Activated T-helper 1 cell treated with anti-CD3 and anti-CD28 coated beads, Interleukin-12 subunit alpha, Interleukin-12 subunit beta, Interleukin-2, Interleukin-4 antibody, amounts not matched to agents 30 ng/mL and 10 ng/mL and 1 ng/mL, durations not matched to agents 14 hours and 24 hours and 36 hours (primary cell): ENCODE data around the gene CNBP. TPM values are rescaled to one million over a fixed set of nuclear protein-coding genes. Genes with fewer than 3 reads are reported as not detected.
"Not testable (repeated sequence)": the region's sequence is repeated elsewhere in the genome, so short reads cannot be mapped to it uniquely, and the experiment has no call there.

ENCODE experiments used
- DNase-seq: peaks from one replicate; pipeline ENCODE4 v3.0.0; 2021; ENCODE audit warnings: low spot score
- H3K27ac Mint-ChIP-seq: one replicate; pipeline ENCODE4 v1.8.0; 2021; ENCODE audit warnings: mild to moderate bottlenecking, mixed read lengths
- H3K27me3 Mint-ChIP-seq: one replicate; pipeline ENCODE4 v1.8.0; 2022; ENCODE audit warnings: mild to moderate bottlenecking, moderate library complexity, mixed read lengths; ENCODE audit not compliant: insufficient read depth
- H3K36me3 Mint-ChIP-seq: one replicate; pipeline ENCODE4 v1.8.0; 2021; ENCODE audit warnings: low read depth, mixed read lengths
- H3K4me1 Mint-ChIP-seq: one replicate; pipeline ENCODE4 v1.8.0; 2021; ENCODE audit warnings: low read depth, mixed read lengths
- H3K4me3 Mint-ChIP-seq: one replicate; pipeline ENCODE4 v1.8.0; 2021; ENCODE audit warnings: mild to moderate bottlenecking, moderate library complexity, mixed read lengths
- H3K9me3 Mint-ChIP-seq: one replicate; pipeline ENCODE4 v1.8.0; 2021; ENCODE audit warnings: mixed read lengths
- intact Hi-C: fragments of 100-400 bp; cut with micrococcal nuclease; formaldehyde crosslinking; loops from one replicate; pipeline ENCODE4 v1.15.1; 2024
- total RNA-seq: library from RNA; stranded (reverse); gene quantifications from 2 replicates; pipeline ENCODE4 v1.2.3, GENCODE V29; 2022

CNBP gene
- total RNA-seq = 408 and 425 TPM in 2 replicates

- H3K4me3 Mint-ChIP-seq = peak within 1 kb of the TSS; percentile 97
- peaks cover 34% of the 10 kb centered on the region for H3K36me3 Mint-ChIP-seq
- DNase-seq = peak; percentile 91
- H3K9me3 Mint-ChIP-seq = no peaks in the 10 kb centered on the region
- peaks cover 35% of the 10 kb centered on the region for H3K4me1 Mint-ChIP-seq
- no peaks in the 10 kb centered on the region for H3K27me3 Mint-ChIP-seq
- H3K27ac Mint-ChIP-seq = peak within 1 kb of the TSS; percentile 98
- intact Hi-C loops = loop anchor here (1.0 to 5.0 kb wide), 11 partner anchors 22 to 1709 kb away; partner anchors contain the start of genes ACAD9, ATP2C1, CFAP92 and COPG1
Measured at GRCh38 chr3:129183569-129184395, at the start of gene CNBP. Gene CNBP (minus strand): TSS chr3:129183896. CDS start chr3:129171757, 12,139 bp downstream.

DNA sequence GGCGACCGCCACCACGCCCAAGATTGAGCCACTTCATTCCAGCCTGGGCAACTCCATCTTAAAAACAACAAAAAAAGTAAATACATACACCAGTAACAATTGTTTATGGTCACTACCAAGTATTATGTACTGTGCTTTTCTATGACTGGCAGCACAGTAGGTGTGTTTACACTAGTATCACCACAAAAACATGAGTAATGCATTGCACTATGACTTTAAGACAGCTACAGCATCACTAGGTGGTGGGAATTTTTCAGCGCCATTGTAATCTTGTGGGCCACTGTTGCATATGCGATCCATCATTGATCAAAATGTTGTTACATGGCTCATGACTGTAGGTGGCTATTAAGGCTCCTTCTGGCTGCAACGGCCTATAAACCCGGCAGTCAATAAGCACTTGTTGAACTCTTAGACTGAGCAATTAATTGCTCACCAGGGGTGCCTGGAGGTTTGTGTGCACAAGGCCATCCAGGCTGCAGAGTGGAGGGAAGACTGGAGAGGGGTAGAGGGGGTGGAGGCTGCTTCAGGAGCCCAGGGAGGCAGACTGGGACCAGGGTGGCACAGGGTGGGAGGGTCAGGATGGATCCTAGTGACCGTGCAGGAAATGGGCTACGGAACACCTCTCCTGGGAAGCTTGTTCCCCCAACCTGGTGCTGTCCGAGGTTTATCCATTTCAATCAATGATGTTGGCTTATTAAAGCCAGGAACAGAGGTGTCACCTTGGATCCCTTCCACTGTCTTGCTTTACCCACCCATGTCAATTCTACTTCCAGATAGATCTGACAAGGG is 47.8 kb upstream of the CNBP start:
- H3K9me3 Mint-ChIP-seq = no peaks in the 10 kb centered on the region

DNA sequence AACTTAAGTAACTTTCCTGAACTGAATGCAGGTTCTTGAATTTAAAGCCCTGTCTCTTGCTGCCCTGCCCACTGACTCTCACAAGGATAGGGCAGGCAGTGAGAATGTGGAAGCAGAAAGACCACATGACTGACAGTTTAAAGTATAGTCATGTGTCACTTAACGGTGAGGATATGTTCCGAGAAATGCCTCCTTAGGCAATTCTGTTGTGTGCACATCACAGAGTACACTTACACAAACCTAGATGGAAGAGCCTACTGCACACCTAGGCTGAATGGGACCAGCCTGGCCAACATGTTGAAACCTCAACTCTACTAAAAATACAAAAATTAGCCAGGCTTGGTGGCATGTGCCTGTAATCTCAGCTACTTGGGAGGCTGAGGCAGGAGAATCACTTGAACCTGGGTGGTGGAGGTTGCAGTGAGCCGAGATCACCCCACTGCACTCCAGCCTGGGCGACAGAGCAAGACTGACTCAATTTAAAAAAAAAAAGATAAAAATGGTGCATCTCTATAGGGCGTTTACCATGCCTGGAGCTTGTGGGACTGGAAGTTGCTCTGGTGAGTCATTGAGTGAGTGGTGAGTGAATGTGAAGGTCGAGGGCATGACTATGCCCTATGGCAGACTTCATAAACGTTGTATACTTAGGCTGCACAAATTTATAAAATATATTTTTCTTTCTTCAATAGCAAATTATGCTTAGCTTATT is 46.8 kb upstream of the CNBP start:
- Mint-ChIP-seq H3K9me3 (no peaks in the 10 kb centered on the region), H3K27ac (peak overlapping the region; percentile 50), H3K4me1 (peaks cover 74% of the 10 kb centered on the region), H3K4me3 (peak overlapping the region; percentile 57), H3K36me3 (peaks cover 3% of the 10 kb centered on the region), H3K27me3 (no peaks in the 10 kb centered on the region)
- intact Hi-C loops = loop anchor here (1.0 to 2.0 kb wide), 3 partner anchors 9 to 46 kb away; partner anchors contain the start of gene COPG1
- peak; percentile 35 for DNase-seq

More for the DNA sequence above, 47.8 kb upstream of the CNBP start:
- Mint-ChIP-seq H3K4me1 (peaks cover 71% of the 10 kb centered on the region), H3K27ac (peak overlapping the region; percentile 84), H3K27me3 (no peaks in the 10 kb centered on the region), H3K36me3 (peaks cover 3% of the 10 kb centered on the region), H3K4me3 (peak overlapping the region; percentile 39)
- intact Hi-C loops = loop anchor here (2.0 kb wide), 1 partner anchor 17 kb away; the partner anchor contains the start of gene COPG1
- DNase-seq = no peak

DNA sequence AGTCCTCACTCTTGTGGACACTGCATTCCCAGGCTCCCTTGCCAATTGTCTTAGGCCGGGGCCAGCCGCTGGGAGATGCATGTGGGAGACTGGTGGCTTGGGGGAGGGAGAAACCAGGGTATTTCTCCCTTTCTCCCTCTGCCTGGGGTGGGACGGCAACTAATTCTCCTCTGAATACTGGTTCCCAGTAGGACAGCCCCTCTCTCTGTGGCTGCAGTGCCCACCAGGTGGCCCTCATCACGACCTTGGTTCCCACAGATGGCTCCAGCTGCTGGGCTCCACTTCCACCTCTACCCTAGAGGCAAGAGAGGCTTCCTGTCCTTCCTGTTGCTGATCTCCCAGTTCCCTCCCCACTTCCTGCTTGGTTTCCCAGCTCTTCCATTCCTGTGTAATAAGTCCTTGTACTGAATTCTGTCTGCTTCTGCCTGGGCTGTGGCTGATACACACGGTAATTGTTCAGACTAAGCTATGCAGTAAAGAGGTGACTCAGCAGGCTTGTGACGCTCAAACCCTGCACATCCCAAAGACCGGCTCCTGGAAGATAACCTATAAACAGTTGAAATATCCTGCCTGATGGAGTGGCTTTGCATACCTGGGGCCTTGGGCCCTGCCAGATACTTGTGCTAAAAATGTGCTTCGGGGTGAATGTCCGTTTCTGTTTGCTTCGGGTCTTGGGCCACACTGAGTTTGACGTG is 45.3 kb upstream of the CNBP start:
- Mint-ChIP-seq H3K36me3 (peaks cover 3% of the 10 kb centered on the region), H3K27me3 (no peaks in the 10 kb centered on the region), H3K9me3 (no peaks in the 10 kb centered on the region), H3K27ac (peak overlapping the region; percentile 71), H3K4me1 (peaks cover 69% of the 10 kb centered on the region), H3K4me3 (no peak overlapping the region)
- DNase-seq = no peak
- intact Hi-C loops = no loop called here

GRCh38 chr3:129226374-129226773 is 42.7 kb upstream of the CNBP start:
- Mint-ChIP-seq H3K4me1 (peaks cover 51% of the 10 kb centered on the region), H3K9me3 (no peaks in the 10 kb centered on the region), H3K4me3 (peak overlapping the region; percentile 11), H3K27me3 (no peaks in the 10 kb centered on the region), H3K27ac (no peak overlapping the region), H3K36me3 (peaks cover 3% of the 10 kb centered on the region)
- intact Hi-C loops = no loop called here
- DNase-seq = no peak

- intact Hi-C loops = no loop called here
- Mint-ChIP-seq H3K4me1 (peaks cover 40% of the 10 kb centered on the region), H3K27me3 (no peaks in the 10 kb centered on the region), H3K36me3 (peaks cover 3% of the 10 kb centered on the region), H3K4me3 (peak overlapping the region; percentile 49), H3K9me3 (no peaks in the 10 kb centered on the region), H3K27ac (peak overlapping the region; percentile 75)
- DNase-seq = no peak
Measured at GRCh38 chr3:129224984-129225393, 41.3 kb upstream of the CNBP start.

DNA sequence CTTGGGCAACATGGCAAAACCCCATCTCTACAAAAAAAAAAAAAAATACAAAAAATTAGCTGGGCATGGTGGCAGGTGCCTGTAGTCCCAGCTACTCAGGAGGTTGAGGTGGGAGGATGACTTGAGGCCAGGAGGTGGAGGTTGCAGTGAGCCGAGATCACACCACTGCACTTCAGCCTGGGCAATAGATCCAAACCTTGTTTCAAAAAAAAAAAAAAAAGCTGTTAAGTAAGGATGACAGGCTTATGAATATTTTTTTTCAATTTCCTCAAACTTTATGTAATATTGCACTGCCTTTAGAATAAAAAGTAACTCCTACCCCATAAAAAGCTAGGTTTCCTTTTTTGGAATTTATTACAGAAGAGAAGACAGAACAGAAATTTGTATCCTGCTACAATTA is 40.7 kb upstream of the CNBP start:
- intact Hi-C loops, H3K27ac Mint-ChIP-seq, H3K36me3 Mint-ChIP-seq, H3K4me3 Mint-ChIP-seq, H3K27me3 Mint-ChIP-seq, DNase-seq, H3K9me3 Mint-ChIP-seq: not testable (repeated sequence)
- peaks cover 34% of the 10 kb centered on the region for H3K4me1 Mint-ChIP-seq

DNA sequence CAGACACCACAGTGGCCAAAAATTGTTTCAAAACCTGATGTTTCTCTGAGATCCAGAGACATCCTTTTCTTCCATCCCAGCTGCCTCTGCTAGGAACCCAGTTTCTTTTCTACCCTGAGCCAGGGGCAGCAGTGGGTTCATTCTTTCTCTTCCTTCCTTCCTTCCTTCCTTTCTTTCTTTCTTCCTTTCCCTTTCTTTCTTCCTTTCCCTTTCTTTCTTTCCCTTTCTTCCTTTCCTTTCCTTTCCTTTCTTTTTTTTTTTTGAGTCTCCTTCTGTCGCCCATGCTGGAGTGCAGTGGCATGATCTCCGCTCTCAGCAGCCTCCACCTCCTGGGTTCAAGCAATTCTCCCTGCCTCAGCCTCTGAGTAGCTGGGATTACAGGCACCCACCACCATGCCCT is 35.0 kb upstream of the CNBP start:
- no peak for DNase-seq
- H3K4me1 Mint-ChIP-seq = no peaks in the 10 kb centered on the region
- intact Hi-C loops = no loop called here
- H3K4me3 Mint-ChIP-seq = no peak overlapping the region
- H3K9me3 Mint-ChIP-seq = no peaks in the 10 kb centered on the region
- H3K36me3 Mint-ChIP-seq = no peaks in the 10 kb centered on the region
- peaks cover 8% of the 10 kb centered on the region for H3K27me3 Mint-ChIP-seq
- no peak overlapping the region for H3K27ac Mint-ChIP-seq

DNA sequence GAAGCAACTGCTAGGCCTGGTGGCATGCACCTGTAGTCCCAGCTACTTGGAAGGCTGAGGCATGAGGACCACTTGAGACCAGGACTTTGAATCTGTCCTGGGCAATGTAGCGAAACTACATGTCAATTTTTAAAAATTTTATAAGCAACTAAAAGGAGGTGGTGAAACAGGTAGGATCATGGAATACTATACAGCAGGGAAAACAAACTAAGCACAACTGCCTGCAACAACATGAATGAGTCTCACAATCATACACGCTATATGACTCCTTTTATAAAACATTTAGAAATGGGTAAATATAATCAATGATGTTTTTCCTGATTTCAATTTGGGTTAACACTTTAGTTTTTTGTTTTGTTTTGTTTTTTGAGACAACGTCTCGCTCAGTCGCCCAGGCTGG is 29.5 kb upstream of the CNBP start:
- Mint-ChIP-seq H3K9me3 (no peaks in the 10 kb centered on the region), H3K27me3 (peaks cover 7% of the 10 kb centered on the region), H3K36me3 (no peaks in the 10 kb centered on the region), H3K4me3 (no peak overlapping the region), H3K4me1 (no peaks in the 10 kb centered on the region), H3K27ac (no peak overlapping the region)
- intact Hi-C loops = no loop called here
- no peak for DNase-seq

DNA sequence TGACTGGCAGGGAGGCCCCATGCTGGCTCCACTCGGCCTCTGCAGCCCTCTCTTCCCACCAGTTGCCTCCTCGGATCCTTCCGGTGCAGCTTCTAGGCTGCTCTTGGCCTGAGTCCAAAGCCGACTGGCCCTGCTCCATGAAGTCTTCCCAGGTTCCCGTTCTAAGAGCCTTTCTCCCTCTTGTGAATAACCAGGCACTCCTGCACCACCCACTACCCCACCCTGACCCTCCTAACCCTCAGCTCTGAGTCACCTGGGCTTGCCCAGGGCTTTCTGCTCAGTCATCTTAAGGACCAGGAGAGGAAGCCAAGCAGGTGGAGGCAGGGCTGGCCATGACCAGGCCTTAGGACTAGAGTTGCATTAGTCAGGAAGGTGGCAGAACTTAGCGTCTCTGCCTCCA is 28.1 kb upstream of the CNBP start:
- peaks cover 4% of the 10 kb centered on the region for H3K4me1 Mint-ChIP-seq
- no peak overlapping the region for H3K27ac Mint-ChIP-seq
- H3K27me3 Mint-ChIP-seq = peaks cover 4% of the 10 kb centered on the region
- intact Hi-C loops = no loop called here
- H3K4me3 Mint-ChIP-seq = no peak overlapping the region
- no peaks in the 10 kb centered on the region for H3K36me3 Mint-ChIP-seq
- no peaks in the 10 kb centered on the region for H3K9me3 Mint-ChIP-seq
- no peak for DNase-seq

DNA sequence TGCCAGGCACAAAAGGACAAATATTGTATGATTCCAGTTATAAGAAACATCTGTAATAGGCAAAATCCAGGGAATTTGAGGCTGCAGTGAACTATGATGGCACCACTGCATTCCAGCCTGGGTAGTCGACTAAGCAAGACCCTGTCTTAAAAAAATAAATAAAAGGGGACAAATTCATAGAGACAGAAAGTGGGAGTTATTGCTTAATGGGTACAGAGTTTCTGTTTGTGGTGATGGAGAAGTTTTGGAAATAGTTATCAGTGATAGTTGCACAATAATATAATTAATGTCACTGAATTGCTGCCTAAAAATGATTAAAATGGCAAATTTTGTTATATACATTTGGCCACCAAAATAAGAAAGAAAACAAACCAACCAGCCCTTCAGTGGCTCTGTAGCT is 27.6 kb upstream of the CNBP start:
- H3K4me1 Mint-ChIP-seq = peaks cover 4% of the 10 kb centered on the region
- H3K36me3 Mint-ChIP-seq = no peaks in the 10 kb centered on the region
- H3K9me3 Mint-ChIP-seq = no peaks in the 10 kb centered on the region
- H3K4me3 Mint-ChIP-seq = no peak overlapping the region
- no peak overlapping the region for H3K27ac Mint-ChIP-seq
- DNase-seq = no peak
- H3K27me3 Mint-ChIP-seq = peaks cover 4% of the 10 kb centered on the region
- intact Hi-C loops = no loop called here

- H3K27ac Mint-ChIP-seq = no peak overlapping the region
- no peak for DNase-seq
- H3K27me3 Mint-ChIP-seq = peaks cover 6% of the 10 kb centered on the region
- no peak overlapping the region for H3K4me3 Mint-ChIP-seq
- no peaks in the 10 kb centered on the region for H3K36me3 Mint-ChIP-seq
- H3K4me1 Mint-ChIP-seq = peaks cover 4% of the 10 kb centered on the region
- no peaks in the 10 kb centered on the region for H3K9me3 Mint-ChIP-seq
- intact Hi-C loops = no loop called here
Measured at GRCh38 chr3:129207479-129207878, 23.8 kb upstream of the CNBP start.
